ENCODE data around the gene BBS10. TPM values are rescaled to one million over a fixed set of nuclear protein-coding genes. Genes with fewer than 3 reads are reported as not detected.
"Not testable (repeated sequence)": the region's sequence is repeated elsewhere in the genome, so short reads cannot be mapped to it uniquely, and the experiment has no call there.

BBS10 gene
- total and polyA plus RNA-seq, 2 of the 13 experiments (the other 11 are each of a cell fraction or from before 2014, with no cell fraction given): 4.9 to 7.4 TPM

GRCh38 chr12:76329159-76329558 lies 19.1 kb downstream of the BBS10 start:
- H3K27me3 ChIP-seq (ENCODE audit: control insufficient read depth in 1 of 2, insufficient read depth in 2 of 2, low read length in 2 of 2): no peaks in the 10 kb centered on the region
- no peak overlapping the region for H3K4me2 ChIP-seq (ENCODE audit: low read depth, low read length)
- no peaks in the 10 kb centered on the region for H3K36me3 ChIP-seq (replicated peaks in 1 of 2; ENCODE audit: control insufficient read depth in 1 of 2, insufficient read depth in 2 of 2, low read length in 2 of 2)
- in situ Hi-C loops (cut with HindIII; ENCODE audit: extremely low pct_ligation_motif_present, low pct_unique_long_range_greater_than_20kb): no loop called here
- FAIRE-seq (no peak), ATAC-seq (no peak), DNase-seq (ENCODE audit: low spot score) (no peak)
- no TSS peak for BruUV-seq (replicated peaks)
- ChIA-PET CTCF (ENCODE audit: low intra/inter-chr PET ratio, low total read pairs) (no interaction called here), POLR2A (no interaction called here)
- no peak overlapping the region for H3K9ac ChIP-seq (ENCODE audit: insufficient read depth, low read depth, low read length)
- H3K79me2 ChIP-seq (ENCODE audit: insufficient read depth, low read length): no peaks in the 10 kb centered on the region
- H3K27ac ChIP-seq (ENCODE audit: extremely low read length, insufficient read depth, low read length): no peak overlapping the region
- TF ChIP-seq HNRNPK (IDR thresholded peaks at IDR 0.05; ENCODE audit: low read depth, low read length, poor library complexity, severe bottlenecking): peak; percentile 10
- TF ChIP-seq ZFP36 (IDR thresholded peaks at IDR 0.05; ENCODE audit: borderline replicate concordance, low read depth, low read length, partially characterized antibody): no peak
- no peak overlapping the region for H2AFZ ChIP-seq (ENCODE audit: low read length)
- no peaks in the 10 kb centered on the region for H3K4me1 ChIP-seq (ENCODE audit: insufficient read depth, low read length)
- H4K20me1 ChIP-seq (ENCODE audit: insufficient read depth, low read length): no peaks in the 10 kb centered on the region
- WGBS (ENCODE audit: low lambda C conversion rate): 6% methylated on average over 2 of the region's 2 CpGs
- H3K4me3 ChIP-seq (replicated peaks in 1 of 3; ENCODE audit: insufficient read depth in 1 of 3, low read depth in 2 of 3, low read length in 3 of 3): no peak overlapping the region
- no peaks in the 10 kb centered on the region for H3K9me3 ChIP-seq (ENCODE audit: low read length)
- intact Hi-C loops (cut with micrococcal nuclease; ENCODE audit: unreplicated experiment): no loop called here

- intact Hi-C loops (cut with micrococcal nuclease; ENCODE audit: unreplicated experiment); ATAC-seq; H4K20me1 ChIP-seq (ENCODE audit: insufficient read depth, low read length); BruUV-seq (replicated peaks); H3K9ac ChIP-seq (ENCODE audit: insufficient read depth, low read depth, low read length); H3K27ac ChIP-seq (ENCODE audit: extremely low read length, insufficient read depth, low read length); H3K27me3 ChIP-seq (ENCODE audit: control insufficient read depth in 1 of 2, insufficient read depth in 2 of 2, low read length in 2 of 2); H3K9me3 ChIP-seq (ENCODE audit: low read length); H2AFZ ChIP-seq (ENCODE audit: low read length); H3K4me1 ChIP-seq (ENCODE audit: insufficient read depth, low read length); FAIRE-seq; H3K79me2 ChIP-seq (ENCODE audit: insufficient read depth, low read length); POLR2A ChIA-PET; H3K36me3 ChIP-seq (replicated peaks in 1 of 2; ENCODE audit: control insufficient read depth in 1 of 2, insufficient read depth in 2 of 2, low read length in 2 of 2); DNase-seq (ENCODE audit: low spot score); CTCF ChIA-PET (ENCODE audit: low intra/inter-chr PET ratio, low total read pairs); in situ Hi-C loops (cut with HindIII; ENCODE audit: extremely low pct_ligation_motif_present, low pct_unique_long_range_greater_than_20kb); TF ChIP-seq FOXA1 (IDR thresholded peaks at IDR 0.05): not testable (repeated sequence)
- 12% methylated on average over 12 of the region's 32 CpGs for WGBS (ENCODE audit: low lambda C conversion rate)
- H3K4me2 ChIP-seq (ENCODE audit: low read depth, low read length): peak overlapping the region; percentile 45; the same call in 1 of the 2 replicates
- TF ChIP-seq FOXA1 (CRISPR knock-in tag; IDR thresholded peaks at IDR 0.05) (peak; percentile 56; the same call in 1 of the 2 replicates), ZNF281 (CRISPR knock-in tag; IDR thresholded peaks at IDR 0.05; ENCODE audit: borderline replicate concordance) (peak; percentile 73; the same call in 1 of the 2 replicates), ZNF687 (CRISPR knock-in tag; IDR thresholded peaks at IDR 0.05) (0 out of 2 replicates have a peak, but pooled peaks have one; percentile 13), FOXA3 (CRISPR knock-in tag; IDR thresholded peaks at IDR 0.05) (peak; percentile 39; the same call in 1 of the 2 replicates)
- peak overlapping the region in 2 of 3 experiments; percentile 28 to 44; a peak in 3 of 6 replicates for H3K4me3 ChIP-seq (replicated peaks in 1 of 3; ENCODE audit: insufficient read depth in 1 of 3, low read depth in 2 of 3, low read length in 3 of 3)
Measured at GRCh38 chr12:76319595-76320319, 28.5 kb downstream of the BBS10 start.

Measured in HepG2 (cell line).